NCI-H82 (cell line): ENCODE results near the gene PRAMEF26.
"Not testable (repeated sequence)": the region's sequence is repeated elsewhere in the genome, so short reads cannot be mapped to it uniquely, and the experiment has no call there.

ENCODE experiments used
- DNase-seq: peaks from one replicate; lab custom pipeline; 2025; lab: John Stamatoyannopoulos, UW

PRAMEF26 gene

DNA sequence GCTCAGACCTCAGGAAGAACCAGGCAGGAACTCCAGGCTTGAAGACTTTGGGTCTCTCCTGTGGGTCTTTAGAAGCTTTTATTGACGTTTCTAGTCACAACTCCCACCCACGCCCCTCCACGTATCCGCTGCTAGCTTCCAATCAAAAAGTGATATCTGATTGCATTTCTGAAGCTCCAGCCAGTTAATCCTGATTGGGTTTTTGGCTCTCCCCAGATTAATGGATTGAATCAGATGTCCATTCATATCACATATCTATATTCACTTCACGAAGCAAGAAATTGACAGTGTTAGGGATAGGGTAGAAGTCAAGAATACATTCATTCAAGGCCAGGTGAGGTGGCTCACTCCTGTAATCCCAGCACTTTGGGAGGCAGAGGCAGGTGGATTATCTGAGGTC lies at the start of gene PRAMEF26:
PRAMEF26 (minus strand) TSS at position 101 of the 400 bp plus-strand sequence. CDS start 2,914 bp downstream, outside the sequence.
- not testable (repeated sequence) for DNase-seq

DNA sequence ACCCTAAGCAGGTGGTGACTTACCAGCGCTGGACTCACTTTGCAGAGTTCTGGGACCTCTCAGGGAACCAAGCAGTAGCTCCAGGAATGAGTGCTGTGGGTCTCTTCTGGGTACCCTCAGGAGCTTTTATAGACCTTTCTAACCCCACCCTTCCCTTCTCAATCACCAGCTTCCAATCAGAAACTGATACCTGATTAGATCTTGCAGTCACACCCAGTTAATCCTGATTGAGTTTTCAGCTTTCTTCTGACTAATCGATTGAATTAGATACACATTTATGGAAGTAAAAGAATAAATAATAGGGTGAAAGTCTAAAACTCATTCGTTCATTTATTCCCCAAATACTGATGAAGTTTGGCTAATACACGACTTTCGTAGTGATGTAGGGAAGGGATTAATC lies 45.5 kb upstream of the PRAMEF26 start, which contains the start of gene PRAMEF13:
PRAMEF13 (minus strand) TSS at position 101 of the 400 bp plus-strand sequence. CDS start 1,820 bp downstream, outside the sequence.
- DNase-seq = not testable (repeated sequence)

DNA sequence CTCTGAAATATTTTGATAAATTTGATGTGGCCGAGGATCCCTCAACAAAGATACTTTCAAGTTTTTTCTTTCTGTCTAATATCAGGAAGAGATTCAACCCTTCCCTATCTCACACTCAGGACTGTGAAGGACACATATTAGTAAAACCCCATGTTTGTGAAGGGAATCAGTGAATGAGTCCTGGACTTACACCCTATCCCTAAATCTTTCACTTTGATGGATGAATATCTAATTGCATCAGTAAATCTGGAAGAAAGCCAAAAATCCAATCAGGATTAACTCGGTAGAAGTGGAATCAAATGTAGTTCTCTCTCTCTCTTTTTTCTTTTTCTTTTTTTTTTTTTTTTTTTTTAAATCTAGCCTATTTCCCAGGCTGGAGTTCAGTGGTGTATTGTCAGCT lies 15.7 kb upstream of the PRAMEF26 start, which contains the start of gene PRAMEF9:
PRAMEF9 (plus strand) TSS at position 301 of the 400 bp plus-strand sequence. CDS start 3,433 bp downstream, outside the sequence.
- DNase-seq = not testable (repeated sequence)

DNA sequence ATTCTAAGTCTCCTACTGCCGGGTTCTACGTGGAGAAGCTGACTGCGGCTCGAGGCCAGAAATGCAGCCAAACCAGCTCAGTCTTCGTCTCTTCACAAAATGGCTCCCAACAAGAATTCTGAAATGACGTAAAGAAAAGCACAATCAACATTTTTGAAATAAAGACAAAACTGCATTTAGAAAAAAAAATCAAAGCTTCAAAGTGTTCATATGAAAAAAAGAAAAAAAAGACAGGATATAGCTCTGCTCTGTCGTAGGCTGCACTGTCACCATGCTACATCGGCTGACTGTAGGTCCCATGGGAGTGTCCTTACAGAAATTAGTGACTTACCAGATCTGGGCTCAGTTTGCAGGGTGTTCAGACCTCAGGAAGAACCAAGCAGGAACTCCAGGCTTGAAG lies 9.7 kb upstream of the PRAMEF26 start, which contains the start of gene HNRNPCL4:
HNRNPCL4 (minus strand) TSS at position 101 of the 400 bp plus-strand sequence. CDS start 164 bp downstream, outside the sequence.
- not testable (repeated sequence) for DNase-seq

DNA sequence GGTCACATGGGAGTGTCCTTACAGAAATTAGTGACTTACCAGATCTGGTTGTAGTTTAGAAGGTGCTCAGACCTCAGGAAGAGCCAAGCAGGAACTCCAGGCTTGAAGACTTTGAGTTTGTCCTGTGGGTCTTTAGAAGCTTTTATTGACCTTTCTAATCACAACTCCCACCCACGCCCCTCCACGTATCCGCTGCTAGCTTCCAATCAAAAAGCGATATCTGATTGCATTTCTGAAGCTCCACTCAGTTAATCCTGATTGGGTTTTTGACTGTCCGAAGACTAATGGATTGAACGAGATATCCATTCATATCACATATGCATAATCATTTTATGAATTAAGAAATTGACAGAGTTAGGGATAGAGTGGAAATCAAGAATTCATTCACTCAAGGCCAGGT lies 39.1 kb downstream of the PRAMEF26 start, which contains the start of gene HNRNPCL2:
HNRNPCL2 (minus strand) TSS at position 101 of the 400 bp plus-strand sequence. CDS start 454 bp downstream, outside the sequence.
- DNase-seq = not testable (repeated sequence)
